Ovary (tissue), 3 donors: Measurements from ENCODE around the gene LAMTOR4.

Source experiments
- CTCF ChIP-seq, 3 donors: fragments of 450-650 bp in 2 of 3; fragments of 200-600 bp in 1 of 3; IDR thresholded peaks; one replicate each; pipeline versions ENCODE4 v1.5.1 to v1.8.0; 2016 to 2022; ENCODE audit warnings: antibody characterized with exemption in 3 of 3, mild to moderate bottlenecking in 1 of 3
- EP300 ChIP-seq: sonication (generic); formaldehyde crosslinking; IDR thresholded peaks from one replicate; pipeline ENCODE4 v1.6.1; 2017; ENCODE audit warnings: antibody characterized with exemption
- donor health status: DM: no; HTN: no; CAD: no.

- TF ChIP-seq CTCF (IDR thresholded peaks at IDR 0.05), result no peak
- no peak for TF ChIP-seq EP300
These were observed 11.3 kb downstream of the LAMTOR4 start for GRCh38 chr7:100160067-100160466.
